Stromal cell of bone marrow (primary cell): ENCODE measurements around the gene IRS1.
A peak's percentile ranks its signal among the peaks of the same experiment; 100 is the strongest.

Source experiments
- DNase-seq: peaks from one replicate; pipeline ENCODE4 v3.0.0-alpha.2; 2012; ENCODE audit warnings: low read depth

IRS1 gene

DNA sequence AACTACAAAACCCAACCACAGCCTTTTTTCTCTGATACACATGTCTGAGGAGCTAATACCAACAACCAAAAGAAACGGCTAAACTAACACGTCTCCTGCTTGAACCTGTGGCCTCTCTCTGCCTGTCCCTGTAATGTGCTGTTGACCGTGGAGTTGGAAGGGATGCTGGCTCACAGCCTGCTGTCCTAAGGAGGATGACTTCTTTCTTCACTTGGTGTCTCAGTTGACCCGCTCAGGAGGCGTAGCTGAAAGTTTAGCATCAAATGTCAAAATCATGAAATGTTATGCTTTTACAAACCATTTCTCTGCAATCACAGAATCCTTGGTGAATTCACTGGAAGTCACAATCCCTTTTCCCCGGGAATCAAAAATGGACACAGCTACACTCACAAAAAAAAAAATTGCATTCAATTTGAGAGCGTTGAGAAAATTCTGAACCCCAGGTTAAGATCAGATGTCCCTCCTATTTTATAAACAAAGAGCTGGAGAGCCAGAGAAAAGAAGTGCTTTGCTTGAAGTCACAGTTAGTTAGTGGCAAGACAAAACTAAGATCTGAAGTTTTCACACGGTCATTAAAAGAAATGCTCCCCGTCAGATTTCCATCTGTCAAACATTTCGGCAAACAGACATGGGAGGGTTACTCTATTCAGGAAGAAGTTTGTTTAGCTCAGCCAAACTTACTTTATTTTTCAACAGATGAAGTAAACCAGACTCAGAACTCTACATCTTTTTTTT lies 74.3 kb downstream of the IRS1 start:
- DNase-seq = no peak

DNA sequence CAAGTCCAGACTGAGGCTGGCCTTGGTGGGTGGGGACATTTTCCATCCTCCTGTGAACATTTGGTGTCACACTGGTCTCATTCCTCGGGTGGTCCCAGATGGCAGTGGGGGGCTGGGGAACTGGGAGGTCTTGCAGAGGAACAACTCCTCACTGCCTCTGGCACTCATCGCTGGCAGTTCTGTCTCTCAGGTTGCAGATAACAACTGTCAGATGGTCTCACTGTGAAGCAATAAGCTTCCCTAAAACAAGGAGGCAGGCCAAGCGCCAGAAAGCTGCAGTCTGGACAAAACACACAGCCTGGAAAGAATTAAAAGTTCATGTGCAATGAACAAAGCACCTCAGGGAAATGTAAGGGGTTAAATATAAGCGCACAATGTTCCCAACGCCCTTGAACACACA lies 78.1 kb downstream of the IRS1 start:
- no peak for DNase-seq

DNA sequence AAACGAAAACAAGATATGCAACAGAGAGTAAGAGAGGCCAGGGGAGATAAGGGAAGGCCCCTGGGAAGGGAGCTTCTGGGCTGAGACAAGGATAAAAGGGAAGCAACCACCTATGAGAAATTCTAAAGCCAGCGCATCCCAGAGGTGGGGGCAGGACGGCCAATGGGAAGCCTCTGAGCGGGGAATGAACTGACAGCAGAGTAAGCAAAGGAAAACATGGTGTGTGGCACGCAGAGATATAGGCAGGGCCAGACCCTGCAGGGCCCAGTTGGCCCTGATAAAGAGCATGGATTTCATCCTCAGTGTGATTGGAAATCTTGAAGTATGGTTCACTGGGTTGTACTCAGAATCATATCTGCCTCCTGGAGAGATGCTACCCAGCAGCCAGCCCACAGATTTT lies 78.7 kb downstream of the IRS1 start:
- DNase-seq = no peak

DNA sequence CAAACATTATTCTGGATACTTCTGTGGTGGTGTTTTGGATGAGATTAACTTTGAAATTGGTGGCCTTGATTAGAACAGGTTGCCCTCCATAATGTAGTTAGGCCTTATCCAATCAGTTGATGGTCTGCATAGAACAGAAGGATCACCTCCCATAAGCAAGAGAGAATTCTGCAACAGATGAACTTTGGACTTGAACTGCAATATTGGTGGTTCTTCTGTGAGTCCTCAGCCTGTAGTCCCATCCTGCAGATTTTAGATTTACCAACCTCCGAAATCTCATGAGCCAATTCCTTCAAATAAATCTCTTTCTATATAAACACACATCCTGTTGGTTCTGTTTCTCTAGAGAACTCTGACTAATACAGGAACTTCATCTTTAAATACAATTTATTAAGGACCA lies 81.9 kb downstream of the IRS1 start:
- no peak for DNase-seq

DNA sequence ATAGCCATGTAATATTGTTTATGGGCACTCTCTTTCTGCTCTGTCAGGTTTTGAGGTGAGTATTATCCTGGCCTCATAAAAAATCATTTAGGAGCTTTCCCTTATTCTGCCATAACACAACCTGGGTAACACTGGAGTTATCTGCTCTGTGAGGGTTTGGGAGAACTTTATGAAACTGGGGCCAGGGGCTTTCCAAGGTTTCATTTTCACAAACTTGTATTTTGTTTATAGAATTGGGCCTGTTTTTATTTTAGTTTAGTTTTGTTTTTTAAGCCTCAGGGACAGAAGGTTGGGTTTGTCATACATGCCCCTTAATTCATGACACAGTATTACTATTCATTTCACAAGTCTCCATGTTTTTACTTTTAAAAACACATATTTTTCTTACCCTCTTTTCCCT lies 83.5 kb downstream of the IRS1 start:
- no peak for DNase-seq

DNA sequence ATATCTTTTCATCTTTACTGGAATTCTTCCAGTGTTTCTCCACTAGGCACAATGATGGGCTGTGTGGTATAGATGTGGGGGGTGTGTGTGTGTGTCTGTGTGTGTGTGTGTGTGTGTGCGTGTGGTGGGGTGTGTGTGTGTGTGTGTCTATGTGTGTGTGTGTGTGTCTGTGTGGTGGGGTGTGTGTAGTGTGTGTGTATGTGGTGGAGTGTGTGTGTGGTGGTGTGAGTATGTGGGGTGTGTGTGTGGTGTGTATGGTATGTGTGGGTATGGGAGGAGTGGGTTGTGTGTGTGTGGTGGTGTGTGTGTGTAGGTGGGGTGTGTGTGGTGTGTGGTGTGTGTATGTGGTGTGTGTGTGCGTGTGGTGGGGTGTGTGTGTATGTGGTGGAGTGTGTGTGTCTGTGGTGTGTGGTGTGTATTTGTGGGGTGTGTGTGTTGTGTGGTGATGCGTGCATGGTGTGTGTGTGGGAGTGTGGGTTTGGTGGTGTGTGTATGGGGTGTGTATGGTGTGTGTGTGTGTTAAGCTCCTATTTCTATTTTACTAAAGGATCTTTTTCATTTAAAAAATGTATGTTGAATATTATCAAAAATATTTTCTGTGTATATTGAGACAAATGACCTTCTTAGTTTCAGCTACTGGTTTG lies 84.2 kb downstream of the IRS1 start:
- no peak for DNase-seq

DNA sequence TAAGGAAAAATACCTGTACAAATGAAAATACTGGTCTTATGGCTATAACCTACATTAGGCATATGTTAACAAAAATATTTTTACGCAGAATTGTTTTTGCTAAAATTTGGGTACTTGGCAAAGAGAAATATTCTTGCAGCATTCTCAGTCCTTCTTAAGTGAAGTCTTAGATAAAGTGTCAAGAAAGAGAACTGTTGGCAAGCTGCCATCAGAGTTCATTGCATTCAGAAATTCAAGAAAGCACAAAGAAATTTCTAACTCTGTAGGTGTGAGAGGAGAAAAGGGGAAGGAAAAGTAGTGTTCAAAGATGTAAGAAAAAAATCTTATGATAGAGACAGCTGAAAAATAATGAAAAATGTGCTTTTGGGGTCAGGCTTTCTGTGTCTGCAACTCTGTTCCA lies 86.7 kb downstream of the IRS1 start:
- DNase-seq = no peak

DNA sequence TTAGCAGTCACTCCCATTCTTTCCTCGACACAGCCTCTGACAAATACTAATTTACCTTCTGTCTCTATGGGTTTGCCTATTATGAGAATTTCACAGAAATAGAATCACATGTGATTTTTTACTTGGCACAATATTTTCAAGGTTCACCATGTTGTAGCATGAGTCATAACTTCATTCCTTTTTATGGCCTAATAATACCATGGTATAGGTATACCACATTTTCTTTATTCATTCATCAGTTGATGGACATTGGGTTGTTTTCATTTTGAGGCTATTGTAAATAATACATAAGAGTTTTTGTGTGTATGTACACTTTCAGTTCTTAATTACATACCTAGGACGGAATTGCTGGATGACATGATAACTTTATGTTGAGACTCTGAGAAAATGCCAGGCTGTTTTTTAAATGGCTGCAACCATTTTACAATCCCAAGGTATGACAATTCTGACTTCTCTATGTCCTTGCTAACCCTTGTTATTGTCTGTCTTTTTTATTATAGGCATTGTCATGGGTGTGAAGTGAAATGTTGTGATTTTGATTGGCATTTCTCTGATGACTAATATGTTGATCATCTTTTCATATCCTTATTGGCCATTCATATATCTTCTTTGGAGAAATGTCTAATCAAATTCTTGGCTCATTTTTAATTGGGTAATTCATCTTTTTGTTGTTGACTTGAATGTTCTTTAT lies 87.9 kb downstream of the IRS1 start:
- no peak for DNase-seq

DNA sequence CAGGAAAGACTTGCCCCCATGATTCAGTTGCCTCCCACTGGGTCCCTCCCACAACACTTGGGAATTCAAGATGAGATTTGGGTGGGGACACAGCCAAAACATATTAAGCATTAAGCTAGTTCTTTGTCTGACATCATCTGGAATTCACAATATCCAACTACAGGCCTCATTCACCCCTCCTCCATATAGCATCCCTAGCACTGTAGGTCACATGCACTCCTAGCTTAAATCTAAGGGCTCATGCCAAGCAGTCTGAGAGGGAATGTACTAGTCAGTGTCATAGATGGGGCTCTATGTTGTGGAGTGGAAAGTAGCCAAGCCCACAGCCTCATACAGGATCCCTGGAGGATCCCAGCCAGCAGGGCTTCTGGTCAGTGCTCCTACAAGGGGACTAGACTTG lies 92.1 kb downstream of the IRS1 start:
- DNase-seq = no peak

DNA sequence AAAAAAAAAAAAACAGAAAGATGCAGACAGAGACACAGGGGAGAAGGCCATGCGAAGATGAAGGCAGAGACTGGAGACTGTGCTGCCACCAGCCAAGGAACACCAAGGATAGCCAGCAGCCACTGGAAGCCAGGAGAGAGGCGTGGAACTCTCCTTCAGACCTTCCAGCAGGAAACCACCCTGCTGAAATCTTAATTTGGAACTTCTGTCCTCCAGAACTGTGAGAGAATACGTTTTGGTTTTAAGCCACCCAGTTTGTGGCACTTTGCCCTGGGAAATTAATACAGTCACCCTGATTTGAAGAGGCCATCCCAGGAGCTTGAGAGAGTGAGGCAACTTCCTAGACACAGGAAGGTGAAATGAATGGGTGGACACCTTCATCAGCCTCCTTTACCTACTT lies 93.7 kb downstream of the IRS1 start:
- no peak for DNase-seq

DNA sequence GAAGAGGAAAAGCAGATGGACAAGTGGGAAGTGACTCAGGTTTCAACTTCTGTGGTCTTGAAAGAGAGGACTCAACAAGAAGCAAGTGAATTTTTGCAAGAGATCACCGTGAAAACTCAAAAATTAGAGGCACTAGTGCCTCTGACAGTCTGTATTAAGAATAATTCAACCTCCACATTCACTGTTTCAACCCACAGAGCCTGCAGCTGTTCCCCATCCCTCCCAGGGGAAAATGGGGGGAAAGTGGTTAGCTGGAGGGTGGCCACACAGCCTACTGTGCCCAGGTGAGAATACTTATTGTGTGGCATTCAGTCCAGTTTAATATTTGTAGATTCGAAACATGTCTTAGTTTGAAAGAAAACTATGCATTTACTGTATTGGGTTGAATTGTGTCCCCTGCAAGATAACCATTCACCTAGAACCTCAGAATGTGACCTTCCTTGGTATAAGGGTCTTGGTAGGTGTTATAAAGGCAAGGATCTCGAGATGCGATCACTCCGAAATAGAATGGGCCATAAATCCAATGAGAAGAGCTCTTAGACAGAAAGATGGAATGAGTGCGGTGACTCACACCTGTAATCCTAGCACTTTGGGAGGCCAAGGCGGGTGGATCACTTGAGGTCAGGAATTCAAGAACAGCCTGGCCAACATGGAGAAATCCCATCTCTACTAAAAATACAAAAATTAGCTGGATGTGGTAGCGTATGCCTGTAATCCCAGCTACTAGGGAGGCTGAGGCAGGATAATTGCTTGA lies 94.3 kb downstream of the IRS1 start:
- DNase-seq = no peak

DNA sequence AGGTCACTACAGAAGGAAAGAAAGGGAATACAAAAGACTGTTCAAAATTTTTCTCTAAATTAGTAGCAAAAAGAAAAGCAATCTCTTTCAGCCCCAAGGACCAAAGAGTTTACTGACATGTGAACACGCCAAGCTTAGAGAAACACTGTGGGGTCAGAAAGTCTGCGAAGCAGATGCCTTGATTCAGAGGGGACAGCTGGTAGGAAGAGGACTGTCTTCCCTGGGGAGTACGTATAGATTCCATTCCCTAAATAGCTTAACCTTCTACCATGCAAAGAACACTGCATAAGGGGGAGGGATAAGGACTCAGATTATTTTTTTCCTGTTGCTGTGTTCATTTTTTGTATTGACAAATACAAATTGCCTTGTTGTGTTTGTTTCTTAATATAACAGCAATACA lies 96.1 kb downstream of the IRS1 start:
- no peak for DNase-seq

DNA sequence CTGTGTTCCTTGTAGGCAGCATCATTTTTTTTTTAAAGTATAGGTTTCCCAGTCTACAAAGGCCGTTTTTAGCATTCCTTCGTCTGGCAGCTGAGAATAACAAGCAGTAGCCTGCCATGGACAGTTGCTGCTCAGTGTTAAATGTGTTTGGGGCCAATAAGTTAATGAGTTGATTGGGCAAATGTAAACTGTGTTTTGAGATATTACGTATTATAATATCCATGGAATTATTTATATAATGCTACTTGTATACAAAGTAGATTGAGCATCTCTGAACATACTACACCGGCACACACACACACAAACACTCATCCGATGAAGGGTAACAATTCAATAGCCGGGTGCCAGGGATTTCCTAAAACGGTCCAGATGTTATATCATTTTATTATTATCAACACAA lies 97.2 kb downstream of the IRS1 start:
- DNase-seq = no peak

DNA sequence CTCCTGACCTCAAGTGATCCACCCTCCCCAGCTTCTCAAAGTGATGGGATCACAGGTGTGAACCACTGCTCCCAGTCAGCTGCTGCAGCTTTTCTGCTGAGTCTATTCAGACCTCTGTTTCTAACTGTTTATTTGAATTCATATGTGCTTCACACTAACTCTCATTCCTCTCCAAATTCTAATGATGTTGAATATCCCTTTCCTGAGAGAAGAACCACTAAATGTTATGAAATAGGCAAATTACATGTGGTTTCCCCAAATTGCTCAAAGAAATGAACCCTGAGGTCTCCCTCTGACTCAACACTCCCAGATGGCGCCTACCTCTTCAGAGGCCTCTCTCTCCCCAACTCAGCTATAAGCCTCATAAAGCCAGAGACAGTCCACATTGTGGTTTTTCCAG lies 98.6 kb downstream of the IRS1 start:
- DNase-seq = peak; percentile 95

DNA sequence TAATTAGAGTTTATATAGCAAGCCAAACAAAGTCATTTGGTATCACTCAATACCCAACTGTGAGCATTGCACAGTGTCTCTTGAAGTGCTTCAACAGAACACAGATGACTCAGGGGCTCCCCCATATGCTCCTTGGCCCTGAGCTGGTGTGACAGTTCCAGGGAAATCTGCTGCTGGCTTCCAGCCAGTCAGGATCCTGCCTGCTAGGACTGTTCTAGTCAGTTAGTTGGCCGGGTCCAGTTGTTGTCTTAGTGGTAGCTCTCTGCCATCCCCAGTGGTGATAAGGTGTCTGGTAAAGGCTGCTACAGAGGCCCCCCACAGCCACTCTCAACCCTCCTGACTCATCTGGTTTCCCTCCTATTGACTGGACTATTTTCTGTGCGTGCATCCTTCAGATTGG lies 100.3 kb downstream of the IRS1 start:
- DNase-seq = peak; percentile 21

DNA sequence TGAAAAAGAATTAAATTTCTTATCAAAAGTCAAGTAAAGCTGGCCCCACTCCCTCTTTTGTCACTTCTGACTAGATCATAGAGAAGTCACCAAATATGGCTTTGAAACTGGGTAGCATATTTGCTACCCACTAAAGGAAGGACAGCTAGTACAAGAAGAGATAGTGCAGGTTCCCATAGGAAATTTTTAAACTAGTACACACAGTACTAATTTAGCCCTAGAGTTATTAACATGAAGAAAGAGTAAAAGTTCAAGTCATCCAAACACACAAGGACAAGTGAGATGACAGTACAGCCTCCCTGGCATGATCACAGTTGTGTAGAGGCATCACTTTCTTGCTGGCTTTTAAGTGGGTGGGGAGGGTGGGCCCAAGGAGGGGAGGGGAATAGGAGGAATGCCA lies 100.9 kb downstream of the IRS1 start:
- no peak for DNase-seq

DNA sequence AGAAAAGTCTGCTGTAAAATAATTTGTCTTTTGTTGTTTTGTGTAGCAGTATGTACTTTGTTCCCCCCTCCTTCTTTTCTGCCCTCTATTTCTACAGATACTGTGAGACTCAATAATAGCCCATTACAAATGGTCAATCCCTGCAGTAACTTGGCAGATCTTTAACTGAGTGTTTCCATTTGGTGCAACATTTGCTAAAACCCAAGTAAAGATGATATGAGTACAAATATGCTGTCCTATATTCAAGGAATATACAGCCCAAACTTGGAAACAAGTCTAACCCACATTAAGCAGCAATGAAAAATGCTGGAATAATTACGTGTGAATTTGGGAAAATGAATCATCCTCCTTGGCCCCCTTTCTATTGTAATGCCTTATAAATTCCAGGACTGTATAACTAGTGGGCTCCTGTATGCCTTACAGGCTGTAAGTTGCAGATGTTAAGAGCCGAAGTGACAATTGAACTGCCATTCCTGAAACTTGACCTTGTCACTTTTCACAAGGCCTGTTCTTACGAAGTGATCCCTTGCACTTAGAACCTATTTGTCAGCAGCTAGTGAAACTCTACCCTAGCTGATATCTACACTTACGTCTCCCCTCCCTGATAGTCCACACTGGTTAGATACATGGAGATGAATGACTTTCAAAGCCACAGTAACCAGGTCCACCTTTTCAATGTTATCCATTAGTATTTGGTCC lies 104.9 kb downstream of the IRS1 start:
- DNase-seq = no peak

DNA sequence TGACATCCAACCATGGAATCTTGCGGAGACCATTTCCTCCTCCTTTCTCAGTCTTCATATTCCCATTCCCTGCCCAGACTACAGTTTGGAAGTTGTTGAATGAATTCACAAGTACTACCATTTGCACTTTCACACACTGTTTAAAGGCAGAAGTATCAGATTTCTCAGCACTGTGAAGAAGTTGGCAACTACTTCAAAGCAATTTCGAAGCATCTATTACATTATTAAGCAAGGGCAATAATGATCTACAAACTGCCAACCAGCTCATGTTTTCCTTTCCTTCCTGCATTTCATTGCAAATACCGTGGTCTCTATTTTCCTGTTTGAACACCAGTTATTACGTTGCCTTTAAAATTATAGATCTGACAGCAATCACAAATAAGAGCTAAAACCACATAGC lies 105.5 kb downstream of the IRS1 start:
- DNase-seq = no peak

DNA sequence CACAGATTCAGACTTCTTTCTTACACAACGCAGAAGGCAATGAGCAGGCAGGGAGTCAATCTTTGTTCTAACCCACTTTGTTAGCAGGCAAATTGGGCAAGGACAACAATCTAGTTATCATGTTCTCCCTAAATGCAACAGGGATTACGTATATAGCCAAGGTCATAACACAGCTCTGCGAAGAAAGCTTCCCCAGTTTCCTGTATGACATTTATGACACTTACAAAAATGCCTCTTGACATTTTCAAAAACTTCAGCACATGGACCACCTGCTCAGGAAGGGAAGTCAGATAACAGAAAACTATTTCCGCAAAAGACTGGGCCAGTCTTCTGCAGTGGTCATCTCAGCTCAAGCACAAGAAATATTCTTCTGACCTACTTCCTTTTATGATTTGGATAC lies 106.1 kb downstream of the IRS1 start:
- no peak for DNase-seq

DNA sequence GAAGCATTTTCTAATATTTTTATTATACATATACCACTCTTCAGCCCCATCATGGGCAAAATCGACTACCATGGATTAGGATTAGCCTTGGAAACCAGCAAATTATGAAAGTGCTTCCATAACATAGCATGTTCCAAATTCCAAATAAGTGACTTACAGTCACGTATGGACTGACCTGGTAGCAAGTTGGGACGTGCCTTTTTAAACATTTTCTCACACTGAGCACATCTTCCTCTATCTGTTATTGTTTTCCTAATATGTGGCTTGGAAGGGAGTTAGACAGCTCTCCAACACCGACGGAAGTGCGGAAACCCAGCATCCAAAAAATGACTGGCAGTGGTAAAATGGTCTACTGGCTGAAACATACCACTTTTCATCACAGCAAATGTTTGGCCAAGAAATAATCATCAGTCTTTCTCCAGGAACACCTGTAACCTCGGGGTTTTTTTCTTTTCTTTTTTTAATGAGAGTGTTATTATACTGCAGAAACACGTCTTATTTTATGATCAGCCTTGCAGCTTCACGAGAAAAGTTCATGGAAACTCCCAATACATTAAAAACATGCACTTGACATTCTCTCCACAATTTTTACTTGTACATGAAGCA lies 107.0 kb downstream of the IRS1 start:
- no peak for DNase-seq

DNA sequence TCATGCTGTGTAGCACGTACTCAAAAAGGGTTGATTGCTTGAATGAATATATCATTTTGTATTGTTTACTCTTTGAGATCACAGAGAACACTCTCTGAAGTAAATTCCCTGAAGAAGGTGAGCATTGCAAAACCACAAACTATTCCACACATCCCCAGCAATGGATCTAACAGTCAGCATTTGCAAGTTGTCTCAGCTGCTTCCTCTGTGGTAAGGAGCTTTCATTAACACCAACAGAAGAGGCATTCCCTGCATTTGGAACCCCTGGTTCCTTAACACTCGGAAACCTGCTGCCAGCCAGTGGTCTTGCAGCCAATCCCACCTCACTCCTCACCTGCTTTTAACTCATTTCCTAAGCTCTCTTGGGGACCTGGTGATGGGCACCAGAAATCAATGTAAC lies 108.4 kb downstream of the IRS1 start:
- no peak for DNase-seq
